Measurements from ENCODE around the gene LRRC27. TPM values are rescaled to one million over a fixed set of nuclear protein-coding genes. Genes with fewer than 3 reads are reported as not detected.
A peak's percentile ranks its signal among the peaks of the same experiment; 100 is the strongest.

The LRRC27 gene
- polyA plus RNA-seq, 2 of the 4 experiments (the other 2 are of a cell fraction), result 6.5 to 6.9 TPM

GRCh38 chr10:132422903-132423825 is 91.2 kb downstream of the LRRC27 start:
- no peaks in the 10 kb centered on the region for H3K9me3 ChIP-seq
- no peak overlapping the region for H3K4me3 ChIP-seq
- ATAC-seq (no peak), FAIRE-seq (no peak), DNase-seq (ENCODE audit: low read depth in 1 of 2, low spot score in 1 of 2) (no peak)
- ChIA-PET POLR2A (no interaction called here), CTCF (interaction anchor here (1.1 to 1.6 kb wide), 3 partner anchors 10 to 231 kb away, joined by 3 to 4 read pairs (median 3); no protein-coding TSS in a partner anchor)
- H3K27ac ChIP-seq, result no peak overlapping the region
- peaks cover 41% of the 10 kb centered on the region for H3K4me1 ChIP-seq
- WGBS (ENCODE audit: missing lambda C conversion rate), result 91% methylated on average over 26 of the region's 26 CpGs
- no peak for TF ChIP-seq FOSL2 (IDR thresholded peaks at IDR 0.05)
- no peak for TF ChIP-seq FOSL2 (CRISPR knock-in tag; IDR thresholded peaks at IDR 0.05)
- TF ChIP-seq HOXB5 (CRISPR knock-in tag; IDR thresholded peaks at IDR 0.05), result no peak
- no peak for TF ChIP-seq FOSB (CRISPR knock-in tag; IDR thresholded peaks at IDR 0.05)
- TF ChIP-seq MYC (IDR thresholded peaks at IDR 0.05; ENCODE audit: borderline replicate concordance, low read length), result no peak
- no peak for TF ChIP-seq EHMT2 (IDR thresholded peaks at IDR 0.05; ENCODE audit: low read depth)
- TF ChIP-seq POLR2A (IDR thresholded peaks at IDR 0.05; ENCODE audit: low read length), result no peak
- TF ChIP-seq CHD4 (IDR thresholded peaks at IDR 0.05; ENCODE audit: borderline replicate concordance), result no peak
- no peak for TF ChIP-seq MAX (IDR thresholded peaks at IDR 0.05)
- no peak for TF ChIP-seq TFCP2L1 (CRISPR knock-in tag; IDR thresholded peaks at IDR 0.05)
- no peak for TF ChIP-seq NFE2L2 (conservative IDR thresholded peaks at IDR 0.05; ENCODE audit: low read length)
- no peak for TF ChIP-seq CBX2 (IDR thresholded peaks at IDR 0.05; ENCODE audit: borderline replicate concordance, low read depth)
- TF ChIP-seq CEBPB (IDR thresholded peaks at IDR 0.05), result no peak
- no peak for TF ChIP-seq CHD2 (IDR thresholded peaks at IDR 0.05; ENCODE audit: low read length, partially characterized antibody)
- TF ChIP-seq ZSCAN20 (CRISPR knock-in tag; IDR thresholded peaks at IDR 0.05), result no peak
- no peak overlapping the region for H3K4me2 ChIP-seq

GRCh38 chr10:132423966-132424861 is 92.2 kb downstream of the LRRC27 start:
- ChIA-PET POLR2A (no interaction called here), CTCF (interaction anchor here (1.1 to 1.8 kb wide), 5 partner anchors 9 to 230 kb away, joined by 3 to 4 read pairs (median 3); no protein-coding TSS in a partner anchor)
- Histone ChIP-seq H3K27ac (peak overlapping the region in 1 of 2 experiments; percentile 33; a peak in 2 of 6 replicates), H3K4me3 (no peak overlapping the region), H3K4me1 (peaks cover 31% of the 10 kb centered on the region), H3K9me3 (no peaks in the 10 kb centered on the region), H3K4me2 (no peak overlapping the region)
- ATAC-seq, result no peak
- no peak for TF ChIP-seq KDM1A (IDR thresholded peaks at IDR 0.05; ENCODE audit: low read depth)
- no peak for TF ChIP-seq ATOH8 (CRISPR knock-in tag; IDR thresholded peaks at IDR 0.05; ENCODE audit: low read depth)
- no peak for TF ChIP-seq CTCF (IDR thresholded peaks at IDR 0.05)
- no peak for TF ChIP-seq HES2 (IDR thresholded peaks at IDR 0.05)
- TF ChIP-seq NR3C1 (IDR thresholded peaks at IDR 0.05), result no peak
- TF ChIP-seq POLR2A (IDR thresholded peaks at IDR 0.05; ENCODE audit: low read length), result no peak
- no peak for TF ChIP-seq USF2 (IDR thresholded peaks at IDR 0.05)
- TF ChIP-seq RAD21 (conservative IDR thresholded peaks at IDR 0.05 in 1 of 2, IDR thresholded peaks at IDR 0.05 in 1 of 2), result no peak
- TF ChIP-seq HOXB5 (CRISPR knock-in tag; IDR thresholded peaks at IDR 0.05), result no peak
- no peak for TF ChIP-seq SREBF2 (IDR thresholded peaks at IDR 0.05)
- no peak for TF ChIP-seq JUN (IDR thresholded peaks at IDR 0.05)
- TF ChIP-seq FOSB (CRISPR knock-in tag; IDR thresholded peaks at IDR 0.05), result no peak
- WGBS (ENCODE audit: missing lambda C conversion rate), result 85% methylated on average over 12 of the region's 21 CpGs
- no peak for FAIRE-seq
- DNase-seq (ENCODE audit: low read depth in 1 of 2, low spot score in 1 of 2), result no peak
